IPS DF 6.9 (cell line): Measurements from ENCODE around the gene ARFGAP3.

Source experiments
- DNase-seq: peaks from one replicate; pipeline ENCODE4 v3.0.0-alpha.2; 2013; ENCODE audit warnings: low read depth, low spot score
- H3K27ac ChIP-seq: one replicate; pipeline ENCODE4 v1.5.1; 2013; ENCODE audit warnings: low read length, control low read depth
- H3K27me3 ChIP-seq: 2 replicates; pipeline ENCODE4 v1.6.1; 2013; ENCODE audit warnings: mild to moderate bottlenecking, low read length; ENCODE audit not compliant: control insufficient read depth, insufficient read depth
- H3K36me3 ChIP-seq: 2 replicates; pipeline ENCODE4 v1.6.1; 2013; ENCODE audit warnings: low read length; ENCODE audit not compliant: control insufficient read depth, insufficient read depth
- H3K4me1 ChIP-seq: 2 replicates; pipeline ENCODE4 v1.6.1; 2013; ENCODE audit warnings: low read length; ENCODE audit not compliant: control insufficient read depth, insufficient read depth
- H3K4me3 ChIP-seq: 2 replicates; pipeline ENCODE4 v1.5.1; 2013; ENCODE audit warnings: mild to moderate bottlenecking, low read length
- H3K9me3 ChIP-seq: 2 replicates; pipeline ENCODE4 v1.6.1; 2013; ENCODE audit warnings: low read length, inconsistent platforms; ENCODE audit not compliant: control insufficient read depth, insufficient read depth
- WGBS: extraction: QIAGEN DNeasy Blood & Tissue Kit; methylation state at CpG from one replicate; pipeline ENCODE4 v1.1.7; 2013; ENCODE audit warnings: mixed read lengths, missing lambda C conversion rate; ENCODE audit not compliant: insufficient read length, insufficient coverage; 5-methylcytosine and 5-hydroxymethylcytosine counted together

ARFGAP3 gene

DNA sequence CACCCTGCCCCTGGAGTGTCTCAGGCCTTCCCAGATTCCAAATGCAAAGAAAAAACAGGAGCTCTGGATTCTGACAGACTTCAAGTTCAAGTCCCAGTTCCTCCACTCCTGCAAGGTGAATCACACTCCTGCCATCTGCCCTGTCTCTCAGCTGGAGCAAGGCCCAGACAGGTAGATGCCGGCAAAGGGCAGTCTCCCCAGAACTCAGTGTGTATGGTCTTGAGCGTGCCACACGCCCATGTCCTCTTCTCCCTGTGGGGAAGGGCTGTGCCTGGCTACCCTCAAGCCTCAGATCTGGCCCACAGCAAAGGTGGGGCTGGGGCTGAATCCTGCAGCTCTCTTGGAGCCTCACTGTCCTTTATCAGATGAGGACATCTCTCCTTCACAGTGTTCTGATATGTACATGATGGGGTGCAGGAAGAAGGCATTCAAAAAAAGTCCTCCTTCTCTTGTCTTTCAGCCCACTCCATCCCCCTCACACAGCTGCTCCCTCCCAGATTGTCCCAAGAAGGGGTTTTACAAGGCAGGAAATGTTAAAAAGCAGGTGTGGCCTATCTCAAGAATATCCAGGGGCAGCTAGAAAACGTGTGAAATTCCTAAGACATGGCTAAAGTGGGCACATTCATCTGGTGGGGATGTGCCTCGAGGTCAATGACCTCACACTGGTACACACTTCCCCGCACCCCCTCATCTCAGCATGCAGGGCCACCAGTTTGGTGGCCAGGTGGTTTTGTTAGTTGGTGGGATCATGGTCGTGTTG, 27.7 kb upstream of the ARFGAP3 start:
- H3K9me3 ChIP-seq: no peaks in the 10 kb centered on the region
- WGBS: no CpG with 5 or more reads among the region's 7 CpGs
- peaks cover 11% of the 10 kb centered on the region; the same call in 1 of the 2 replicates for H3K36me3 ChIP-seq
- no peak for DNase-seq
- no peaks in the 10 kb centered on the region for H3K27me3 ChIP-seq
- no peak overlapping the region for H3K27ac ChIP-seq
- H3K4me3 ChIP-seq: no peak overlapping the region
- H3K4me1 ChIP-seq: 0 out of 2 replicates have a peak, but pooled peaks cover 1% of the 10 kb centered on the region

DNA sequence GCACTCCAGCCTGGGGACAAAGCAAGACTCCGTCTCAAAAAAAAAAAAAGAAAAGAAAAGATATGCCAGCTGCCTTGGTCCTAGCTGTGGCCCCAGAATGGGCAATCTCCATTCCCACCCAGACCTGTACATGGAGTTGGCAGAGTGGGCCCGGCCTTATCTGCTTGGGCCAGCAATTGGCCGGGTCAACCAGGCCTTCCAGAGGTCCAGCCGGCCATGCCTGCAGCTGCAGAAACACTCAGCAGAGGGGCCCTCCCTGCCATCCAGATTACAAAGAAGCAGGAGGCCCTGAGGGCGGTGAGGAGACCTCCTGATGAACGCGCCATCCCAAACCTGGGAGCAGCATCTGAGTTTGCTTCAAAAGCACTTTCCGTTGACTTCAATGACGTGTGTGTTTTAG, 26.9 kb upstream of the ARFGAP3 start:
- Histone ChIP-seq H3K27me3 (no peaks in the 10 kb centered on the region), H3K9me3 (no peaks in the 10 kb centered on the region), H3K4me1 (0 out of 2 replicates have a peak, but pooled peaks cover 1% of the 10 kb centered on the region), H3K36me3 (peaks cover 11% of the 10 kb centered on the region; the same call in 1 of the 2 replicates), H3K4me3 (no peak overlapping the region), H3K27ac (no peak overlapping the region)
- no CpG with 5 or more reads among the region's 9 CpGs for WGBS
- DNase-seq: no peak

DNA sequence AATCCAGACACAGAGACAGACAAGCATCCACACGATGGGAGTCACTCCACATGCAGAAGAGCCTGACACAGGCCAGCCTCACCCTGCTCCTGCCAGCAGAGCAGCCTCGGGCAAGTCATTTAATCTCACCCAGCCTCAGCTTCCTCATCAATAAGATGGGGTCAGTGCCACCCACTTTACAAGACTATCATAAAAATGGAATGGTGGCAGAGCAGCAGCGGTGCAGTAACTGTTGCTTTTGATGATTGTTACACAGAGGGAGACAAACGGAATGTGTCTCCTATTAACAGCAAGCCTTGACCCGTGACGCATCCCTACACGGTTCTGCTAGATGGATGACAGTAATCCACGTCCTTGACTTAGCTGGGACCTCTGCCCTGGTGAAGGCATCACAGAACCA, 26.0 kb upstream of the ARFGAP3 start:
- DNase-seq: no peak
- peaks cover 8% of the 10 kb centered on the region; the same call in 1 of the 2 replicates for H3K36me3 ChIP-seq
- WGBS: no CpG with 5 or more reads among the region's 8 CpGs
- no peak overlapping the region for H3K27ac ChIP-seq
- H3K4me3 ChIP-seq: no peak overlapping the region
- H3K4me1 ChIP-seq: 0 out of 2 replicates have a peak, but pooled peaks cover 1% of the 10 kb centered on the region
- no peaks in the 10 kb centered on the region for H3K9me3 ChIP-seq
- no peaks in the 10 kb centered on the region for H3K27me3 ChIP-seq

DNA sequence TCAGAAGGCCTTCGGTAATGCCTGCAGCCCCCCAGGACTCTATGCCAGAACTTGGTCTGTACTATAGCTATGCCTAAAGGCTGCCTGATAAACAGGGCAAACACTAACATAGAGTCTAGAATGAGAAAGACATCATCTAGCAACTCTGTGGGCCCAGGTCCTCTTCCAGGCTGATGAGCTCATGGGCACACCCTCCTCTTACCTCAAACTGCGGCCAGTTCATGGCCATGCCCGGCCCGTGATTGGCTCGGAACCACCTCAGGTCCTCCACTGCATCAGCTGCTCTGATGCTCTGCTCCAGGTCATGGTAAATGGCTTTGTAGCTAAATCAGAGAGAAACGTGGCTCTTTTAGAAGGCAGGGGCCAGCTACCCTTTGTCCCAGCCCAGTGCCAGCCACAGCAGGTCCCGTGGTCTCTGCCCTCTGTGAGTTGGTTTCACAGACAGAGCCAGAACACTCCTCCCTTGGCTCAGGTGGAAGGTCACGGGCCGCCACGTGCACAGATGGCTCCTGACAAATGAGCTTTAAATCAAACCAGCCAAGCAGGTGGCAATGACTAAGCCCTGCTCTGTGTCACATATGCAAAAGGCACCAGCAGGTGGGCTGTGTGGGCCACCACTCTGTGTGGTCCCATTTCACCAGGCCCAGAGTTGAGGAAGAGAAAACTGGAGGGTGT, 25.0 kb upstream of the ARFGAP3 start:
- Histone ChIP-seq H3K9me3 (no peaks in the 10 kb centered on the region), H3K27ac (no peak overlapping the region), H3K4me1 (0 out of 2 replicates have a peak, but pooled peaks cover 1% of the 10 kb centered on the region), H3K4me3 (no peak overlapping the region), H3K36me3 (peaks cover 10% of the 10 kb centered on the region), H3K27me3 (no peaks in the 10 kb centered on the region)
- WGBS: no CpG with 5 or more reads among the region's 10 CpGs
- DNase-seq: no peak

- no peak overlapping the region for H3K4me3 ChIP-seq
- WGBS: no CpG with 5 or more reads among the region's 12 CpGs
Measured at GRCh38 chr22:42881298-42881697, 24.2 kb upstream of the ARFGAP3 start.

DNA sequence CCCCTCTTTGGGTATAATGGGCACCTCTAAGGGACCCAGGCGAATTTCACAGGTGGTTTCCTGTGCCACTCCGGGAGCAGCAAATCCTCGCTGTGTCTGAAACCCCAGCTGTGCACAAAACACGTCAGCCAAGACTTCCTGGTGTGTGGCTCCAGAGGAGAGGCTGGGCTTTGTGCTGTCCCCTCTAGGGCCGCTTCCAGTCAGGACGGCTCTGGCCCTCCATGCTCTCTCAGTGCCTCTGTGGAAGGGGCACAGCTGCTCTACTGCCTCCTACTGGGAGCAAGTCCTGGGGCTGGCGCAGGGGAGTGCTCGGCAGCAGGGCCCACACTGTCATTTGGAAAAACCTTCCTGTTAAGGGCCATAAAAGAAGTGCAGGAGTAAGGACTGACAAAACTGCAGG, 23.7 kb upstream of the ARFGAP3 start:
- Histone ChIP-seq H3K27me3 (no peaks in the 10 kb centered on the region), H3K4me3 (no peak overlapping the region), H3K36me3 (peaks cover 10% of the 10 kb centered on the region), H3K9me3 (no peaks in the 10 kb centered on the region), H3K4me1 (0 out of 2 replicates have a peak, but pooled peaks cover 1% of the 10 kb centered on the region), H3K27ac (no peak overlapping the region)
- WGBS: no CpG with 5 or more reads among the region's 8 CpGs
- DNase-seq: no peak

More at GRCh38 chr22:42881298-42881697, 24.2 kb upstream of the ARFGAP3 start:
- Histone ChIP-seq H3K27ac (no peak overlapping the region), H3K4me1 (0 out of 2 replicates have a peak, but pooled peaks cover 1% of the 10 kb centered on the region), H3K9me3 (no peaks in the 10 kb centered on the region), H3K36me3 (peaks cover 10% of the 10 kb centered on the region), H3K27me3 (no peaks in the 10 kb centered on the region)
- no peak for DNase-seq

DNA sequence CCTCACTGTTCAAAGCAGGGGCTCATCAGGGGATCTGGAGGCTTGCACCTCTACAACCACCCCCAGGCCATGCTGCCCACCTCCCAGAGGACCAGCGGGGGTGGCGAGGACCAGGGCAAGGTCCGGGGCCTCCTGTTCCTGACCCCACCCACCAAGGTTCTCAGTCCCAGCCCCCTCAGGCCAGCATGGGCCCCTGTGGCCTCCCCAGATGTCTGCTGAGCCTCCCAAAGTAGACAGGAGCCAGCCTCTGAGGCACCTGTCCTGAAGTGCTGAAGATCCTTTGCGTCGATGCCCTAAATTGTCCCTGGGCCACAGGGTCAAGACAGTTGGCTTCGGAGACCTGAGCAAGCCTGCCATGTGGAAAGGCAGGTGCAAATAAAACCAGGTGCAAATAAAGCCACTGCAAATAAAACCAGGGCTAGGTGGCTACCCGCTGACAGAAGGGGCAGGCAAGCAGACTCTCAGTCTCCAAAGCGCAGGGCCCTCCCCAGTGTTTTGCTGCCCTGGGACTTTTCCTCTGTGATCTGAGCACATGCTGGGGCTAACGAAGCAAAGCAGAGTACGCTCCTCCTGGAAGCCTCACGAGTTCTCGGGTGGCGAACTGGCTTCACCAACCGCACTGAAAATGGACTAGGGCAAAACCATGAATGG, 22.4 kb upstream of the ARFGAP3 start:
- Histone ChIP-seq H3K36me3 (peaks cover 10% of the 10 kb centered on the region), H3K4me3 (no peak overlapping the region), H3K27me3 (no peaks in the 10 kb centered on the region), H3K9me3 (no peaks in the 10 kb centered on the region), H3K27ac (no peak overlapping the region), H3K4me1 (0 out of 2 replicates have a peak, but pooled peaks cover 1% of the 10 kb centered on the region)
- no peak for DNase-seq
- WGBS: no CpG with 5 or more reads among the region's 14 CpGs

GRCh38 chr22:42878561-42879305, 21.7 kb upstream of the ARFGAP3 start:
- H3K4me3 ChIP-seq: no peak overlapping the region
- no peak for DNase-seq
- no peak overlapping the region for H3K27ac ChIP-seq
- H3K36me3 ChIP-seq: peaks cover 10% of the 10 kb centered on the region
- WGBS: no CpG with 5 or more reads among the region's 22 CpGs
- H3K4me1 ChIP-seq: 0 out of 2 replicates have a peak, but pooled peaks cover 1% of the 10 kb centered on the region
- H3K9me3 ChIP-seq: no peaks in the 10 kb centered on the region
- no peaks in the 10 kb centered on the region for H3K27me3 ChIP-seq

GRCh38 chr22:42877597-42878340, 20.7 kb upstream of the ARFGAP3 start:
- Histone ChIP-seq H3K4me1 (0 out of 2 replicates have a peak, but pooled peaks cover 1% of the 10 kb centered on the region), H3K9me3 (no peaks in the 10 kb centered on the region), H3K27ac (no peak overlapping the region), H3K4me3 (no peak overlapping the region), H3K27me3 (no peaks in the 10 kb centered on the region), H3K36me3 (peaks cover 12% of the 10 kb centered on the region)
- no peak for DNase-seq
- WGBS: no CpG with 5 or more reads among the region's 12 CpGs
